HG03175 (cell line): ENCODE measurements around the gene HES2.
"Not testable (repeated sequence)": the region's sequence is repeated elsewhere in the genome, so short reads cannot be mapped to it uniquely, and the experiment has no call there.

Source experiments
- ATAC-seq: cut with Tn5 transposase; IDR thresholded peaks from one replicate; pipeline ENCODE4 v1.9.1; 2021; ENCODE audit warnings: mild to moderate bottlenecking, moderate library complexity; ENCODE audit not compliant: unreplicated experiment

HES2 gene

DNA sequence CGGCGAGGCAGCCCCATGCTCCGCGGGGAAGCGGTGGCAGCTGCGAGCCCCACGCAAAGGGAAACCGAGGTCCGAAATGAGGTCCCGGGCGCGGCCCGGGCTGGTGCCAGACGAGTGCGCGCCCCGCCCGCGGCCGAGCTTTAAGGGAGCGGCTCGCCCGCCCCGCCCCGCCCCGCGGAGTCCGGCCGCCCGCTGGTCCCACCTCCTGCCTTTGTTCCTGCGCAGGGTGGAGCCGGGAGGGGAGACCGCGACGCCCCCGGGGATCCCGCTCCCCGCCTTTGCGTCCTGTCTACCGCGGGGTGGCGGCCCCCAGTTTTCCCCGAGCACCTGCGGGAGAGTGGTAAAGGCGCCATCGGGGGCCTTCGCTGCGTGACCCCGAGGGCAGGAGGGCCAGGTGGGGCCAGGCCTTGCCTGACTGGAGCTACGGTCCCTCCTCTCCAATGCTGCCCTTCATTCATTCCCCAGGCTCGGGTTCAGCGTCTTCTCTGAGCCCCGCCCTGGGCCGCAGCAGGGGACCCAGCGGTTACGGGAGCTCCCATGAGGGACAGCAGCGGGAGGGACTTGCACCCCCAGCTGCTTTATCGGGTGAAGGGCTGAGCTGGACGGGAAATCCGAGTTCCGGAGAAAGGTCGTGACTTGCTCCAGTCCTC lies at the start of gene HES2:
Gene HES2 (minus strand): TSS at position 116 of the 650 bp plus-strand sequence. CDS start 99 bp downstream, at position 17.
- no peak for ATAC-seq

GRCh38 chr1:6468729-6469461 lies 49.2 kb upstream of the HES2 start:
- ATAC-seq = no peak

DNA sequence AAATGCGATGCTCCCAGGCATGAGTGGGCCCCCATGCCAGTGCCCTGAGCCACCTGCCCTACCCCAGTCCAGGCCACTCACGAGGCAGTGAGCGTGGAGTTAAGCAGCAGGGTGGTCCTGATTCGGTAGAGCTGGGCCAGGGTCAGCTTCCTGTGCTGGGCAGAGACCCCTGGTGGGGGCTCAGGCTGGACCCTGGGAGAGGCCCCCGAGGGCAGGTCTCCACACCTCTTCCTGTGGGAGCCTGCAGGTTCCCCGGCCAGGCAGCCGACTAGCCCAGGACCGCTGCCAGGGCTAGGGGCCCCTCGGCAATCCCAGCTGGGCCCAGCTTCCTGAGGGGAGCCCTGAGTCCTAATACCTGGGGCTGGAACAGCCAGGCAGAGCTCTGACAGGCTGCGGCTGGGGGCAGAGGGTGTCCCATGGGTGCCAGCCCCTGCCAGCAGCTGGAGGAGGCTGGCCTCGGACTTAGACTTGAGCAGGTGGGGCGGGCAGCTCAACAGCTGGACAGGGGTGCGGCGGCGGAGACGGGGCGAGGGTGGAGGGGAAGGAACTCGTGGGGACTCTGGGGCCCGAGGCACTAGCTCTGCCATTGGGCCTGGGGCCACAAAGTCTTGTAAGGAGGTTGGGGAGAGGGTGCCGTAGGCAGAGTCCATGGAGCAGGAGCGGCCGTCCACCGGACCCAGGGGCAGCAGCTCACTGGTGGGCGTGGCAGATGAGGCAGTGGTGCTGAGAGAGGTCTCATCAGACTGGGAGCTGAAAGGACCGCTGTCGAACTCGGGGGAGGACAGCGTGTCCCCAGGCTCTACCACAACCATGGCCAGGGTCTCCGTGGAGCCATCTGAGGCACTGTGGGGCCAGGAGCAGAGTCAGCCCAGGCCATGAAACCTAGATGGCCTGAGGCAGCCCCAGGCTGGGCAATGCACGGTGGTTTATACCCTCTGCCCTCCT lies 48.3 kb upstream of the HES2 start:
- ATAC-seq = no peak

- ATAC-seq = no peak
Observed at GRCh38 chr1:6467224-6467623, 47.5 kb upstream of the HES2 start.

DNA sequence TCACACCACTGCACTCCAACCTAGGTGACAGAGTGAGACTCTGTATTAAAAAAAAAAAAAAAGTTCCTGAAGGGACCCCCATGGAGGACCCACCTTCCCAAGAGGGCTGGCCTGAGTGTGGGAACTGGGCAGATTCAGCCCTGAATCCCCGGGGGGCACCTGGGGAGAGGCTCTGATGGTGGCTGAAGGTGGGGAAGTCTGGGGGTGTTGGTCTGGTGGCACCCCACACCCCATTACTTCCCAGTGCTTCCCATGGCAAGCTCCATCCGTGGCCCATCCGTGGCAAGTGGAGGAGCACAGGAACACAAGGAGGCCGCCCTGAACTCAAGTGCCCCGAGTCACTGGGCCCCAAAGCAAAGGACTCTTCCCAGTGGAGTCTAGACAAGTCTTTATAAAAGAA lies 47.0 kb upstream of the HES2 start:
- no peak for ATAC-seq

- ATAC-seq = no peak
Observed at GRCh38 chr1:6466023-6466422, 46.3 kb upstream of the HES2 start, which contains the start of gene TNFRSF25. Gene TNFRSF25, minus strand, starts transcription at chr1:6466173. Its CDS starts 66 bp downstream, at chr1:6466107.

GRCh38 chr1:6465461-6466005 lies 45.8 kb upstream of the HES2 start:
- ATAC-seq = no peak

GRCh38 chr1:6464915-6465314 lies 45.2 kb upstream of the HES2 start:
- ATAC-seq = no peak

DNA sequence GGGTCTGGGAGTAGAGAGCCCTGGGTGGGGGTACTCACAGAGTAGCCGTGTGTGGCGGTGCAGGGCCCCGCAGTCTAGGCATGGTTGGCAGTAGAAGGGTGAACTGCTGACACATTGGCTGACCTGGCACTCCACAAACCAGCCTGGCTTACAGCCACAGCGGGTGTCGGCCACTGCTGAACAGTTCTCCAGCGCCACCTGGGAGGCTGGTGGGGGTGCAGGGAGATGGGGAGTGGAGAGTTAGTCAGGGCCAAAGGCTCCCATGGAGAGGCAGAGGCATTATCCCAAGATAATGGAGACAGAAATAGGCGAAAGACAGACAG lies 44.8 kb upstream of the HES2 start:
- no peak for ATAC-seq

DNA sequence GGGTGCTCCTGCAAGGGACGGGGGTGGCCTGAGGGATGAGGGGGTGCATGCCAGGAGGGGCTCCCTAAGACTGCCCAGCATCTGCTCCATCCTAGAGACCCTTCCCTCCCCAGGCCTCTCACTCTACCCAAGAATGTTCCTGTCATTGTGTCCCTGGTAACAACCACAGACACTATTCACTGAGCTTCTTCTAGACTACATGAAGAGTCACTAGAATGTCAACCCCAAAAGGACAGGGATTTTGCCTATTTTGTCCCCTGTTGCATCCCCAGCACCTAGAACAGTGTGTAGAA lies 43.3 kb upstream of the HES2 start:
- ATAC-seq = no peak

DNA sequence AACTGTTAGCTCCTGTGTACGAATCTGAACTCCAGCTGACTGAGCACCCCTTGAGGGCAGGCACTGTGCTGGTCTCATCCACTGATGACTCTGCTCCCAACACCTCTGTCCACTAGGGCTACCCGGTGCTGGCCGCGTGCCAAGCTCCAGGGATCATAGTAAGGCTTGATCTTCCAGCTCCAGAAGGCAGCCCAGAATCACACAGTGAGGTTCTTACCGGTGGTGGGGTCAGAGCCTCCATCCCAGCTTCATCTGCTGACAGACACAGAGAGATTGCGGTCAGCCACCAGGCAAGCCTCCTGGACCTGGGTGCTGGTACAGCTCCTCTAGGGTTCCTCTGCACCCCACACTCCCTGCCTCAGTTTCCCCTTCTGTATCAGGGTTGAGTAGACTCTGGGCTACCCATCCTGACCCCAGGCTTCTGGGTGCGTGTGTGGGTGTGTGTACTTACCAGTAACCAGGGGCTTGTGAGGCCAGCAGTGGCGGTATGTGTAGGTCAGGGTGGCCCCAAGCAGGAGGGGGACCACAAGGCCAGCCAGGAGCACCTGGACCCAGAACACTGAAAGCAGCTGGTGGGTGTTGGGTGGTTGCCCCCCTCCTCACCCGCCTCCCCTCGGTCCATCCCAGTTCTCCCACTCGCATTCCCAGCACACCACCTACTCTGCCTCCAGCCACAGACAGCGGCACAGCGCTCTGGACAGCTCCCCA lies 42.8 kb upstream of the HES2 start:
- no peak for ATAC-seq

- ATAC-seq = no peak
Observed at GRCh38 chr1:6461538-6462411, 42.1 kb upstream of the HES2 start.

DNA sequence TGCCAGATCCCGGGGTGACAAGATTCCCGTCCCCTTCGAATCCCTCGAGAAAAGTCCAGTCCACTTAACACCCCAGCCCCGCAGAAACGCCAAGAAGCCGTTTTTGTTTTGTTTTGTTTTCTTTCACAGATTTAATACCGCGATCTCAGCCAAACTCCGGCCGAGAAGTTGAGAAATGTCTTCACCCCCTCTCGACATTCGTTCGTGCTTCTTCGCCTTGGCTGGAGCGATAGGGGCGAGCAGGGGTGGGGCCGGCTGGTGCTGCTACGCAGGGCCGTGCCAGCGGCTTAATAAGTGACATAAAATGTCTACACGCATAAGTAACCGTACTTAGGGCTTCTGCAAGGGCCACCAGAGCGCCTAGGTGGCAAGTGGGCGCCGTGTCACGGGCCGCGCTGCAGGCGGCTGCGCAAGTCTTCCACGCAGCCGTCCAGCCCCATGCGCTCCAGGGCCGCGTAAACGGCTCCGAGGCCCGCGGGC lies 41.4 kb upstream of the HES2 start:
- no peak for ATAC-seq

- no peak for ATAC-seq
Observed at GRCh38 chr1:6460301-6461050, 40.8 kb upstream of the HES2 start.

GRCh38 chr1:6459850-6460265 lies 40.1 kb upstream of the HES2 start:
- no peak for ATAC-seq

GRCh38 chr1:6456800-6457466 lies 37.2 kb upstream of the HES2 start:
- no peak for ATAC-seq

DNA sequence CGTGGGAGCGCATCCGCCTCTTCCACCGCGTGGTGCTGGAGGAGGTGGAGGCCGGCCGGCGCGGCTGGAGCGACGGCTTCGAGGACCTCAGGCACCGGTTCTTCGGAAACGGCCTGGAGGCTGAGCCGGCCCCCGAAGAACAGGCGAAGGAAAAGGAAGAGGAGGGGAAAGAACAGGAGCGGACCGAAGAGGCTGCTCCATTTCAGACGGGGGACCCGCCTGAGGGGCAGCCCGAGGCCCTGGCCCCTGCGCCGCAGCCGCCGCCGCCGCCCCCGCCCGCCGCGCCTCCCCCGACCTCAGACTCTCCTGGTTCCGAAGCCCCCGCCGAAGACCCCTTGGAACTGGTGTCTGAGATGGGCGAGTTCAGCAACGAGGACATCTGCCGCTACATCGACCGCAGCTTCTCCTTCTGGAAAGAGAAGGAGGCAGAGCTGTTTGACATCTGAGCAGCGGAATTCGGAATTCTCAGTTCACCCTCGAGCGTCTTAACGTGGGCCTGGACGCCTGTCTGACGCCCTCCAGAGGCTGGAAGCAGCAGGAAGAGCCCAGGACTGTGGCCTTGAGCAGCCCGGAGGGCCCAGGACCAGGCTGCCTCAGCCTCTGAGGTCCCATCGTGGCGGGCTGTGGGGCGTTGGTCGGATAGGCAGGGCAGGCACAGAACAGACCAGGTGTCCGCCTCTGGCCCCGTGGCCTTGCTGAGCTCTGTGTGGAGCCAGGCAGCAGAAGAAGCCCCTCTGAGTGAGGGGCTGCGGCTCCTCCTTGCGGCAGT lies 36.2 kb upstream of the HES2 start:
- ATAC-seq = not testable (repeated sequence)
